ENCODE measurements around the gene MED10.

Gene MED10

GRCh38 chr5:6348476-6349000, 29.8 kb downstream of the MED10 start:
- DNase-seq: no peak

- DNase-seq: no peak
These were observed 30.7 kb downstream of the MED10 start for GRCh38 chr5:6347673-6348072.

- DNase-seq: no peak
These were observed 31.2 kb downstream of the MED10 start for GRCh38 chr5:6347165-6347564.

- DNase-seq: no peak
These were observed 33.8 kb downstream of the MED10 start for GRCh38 chr5:6344593-6344989.

- no peak for DNase-seq
These were observed 34.3 kb downstream of the MED10 start for GRCh38 chr5:6343951-6344592.

GRCh38 chr5:6342689-6343315, 35.5 kb downstream of the MED10 start:
- peak; percentile 99 for DNase-seq

- DNase-seq: no peak
These were observed 38.2 kb downstream of the MED10 start for GRCh38 chr5:6340100-6340499.

GRCh38 chr5:6338871-6339270, 39.5 kb downstream of the MED10 start:
- no peak for DNase-seq

GRCh38 chr5:6338135-6338534, 40.2 kb downstream of the MED10 start:
- no peak for DNase-seq

- DNase-seq: no peak
These were observed 45.0 kb downstream of the MED10 start for GRCh38 chr5:6333182-6333905.

GRCh38 chr5:6328173-6328572, 50.2 kb downstream of the MED10 start:
- DNase-seq: no peak

- DNase-seq: no peak
These were observed 51.6 kb downstream of the MED10 start for GRCh38 chr5:6326776-6327175.

GRCh38 chr5:6322163-6322713, 56.1 kb downstream of the MED10 start:
- DNase-seq: no peak
